Fibroblast of skin of right quadriceps (primary cell): ENCODE measurements around the gene SEMA6A.

Experiments used
- DNase-seq: peaks from one replicate; pipeline ENCODE4 v3.0.0-alpha.2; 2013

SEMA6A gene

GRCh38 chr5:116395226-116395625 lies 179.4 kb downstream of the SEMA6A start:
- no peak for DNase-seq

GRCh38 chr5:116394186-116394867 lies 180.3 kb downstream of the SEMA6A start:
- peak; percentile 5 for DNase-seq
